HG02571 (cell line): ENCODE data around the gene TTLL9.
"Not testable (repeated sequence)": the region's sequence is repeated elsewhere in the genome, so short reads cannot be mapped to it uniquely, and the experiment has no call there.

Experiments
- ATAC-seq: cut with Tn5 transposase; IDR thresholded peaks from one replicate; pipeline ENCODE4 v1.9.1; 2021; ENCODE audit warnings: mild to moderate bottlenecking, moderate library complexity; ENCODE audit not compliant: unreplicated experiment

TTLL9 gene

DNA sequence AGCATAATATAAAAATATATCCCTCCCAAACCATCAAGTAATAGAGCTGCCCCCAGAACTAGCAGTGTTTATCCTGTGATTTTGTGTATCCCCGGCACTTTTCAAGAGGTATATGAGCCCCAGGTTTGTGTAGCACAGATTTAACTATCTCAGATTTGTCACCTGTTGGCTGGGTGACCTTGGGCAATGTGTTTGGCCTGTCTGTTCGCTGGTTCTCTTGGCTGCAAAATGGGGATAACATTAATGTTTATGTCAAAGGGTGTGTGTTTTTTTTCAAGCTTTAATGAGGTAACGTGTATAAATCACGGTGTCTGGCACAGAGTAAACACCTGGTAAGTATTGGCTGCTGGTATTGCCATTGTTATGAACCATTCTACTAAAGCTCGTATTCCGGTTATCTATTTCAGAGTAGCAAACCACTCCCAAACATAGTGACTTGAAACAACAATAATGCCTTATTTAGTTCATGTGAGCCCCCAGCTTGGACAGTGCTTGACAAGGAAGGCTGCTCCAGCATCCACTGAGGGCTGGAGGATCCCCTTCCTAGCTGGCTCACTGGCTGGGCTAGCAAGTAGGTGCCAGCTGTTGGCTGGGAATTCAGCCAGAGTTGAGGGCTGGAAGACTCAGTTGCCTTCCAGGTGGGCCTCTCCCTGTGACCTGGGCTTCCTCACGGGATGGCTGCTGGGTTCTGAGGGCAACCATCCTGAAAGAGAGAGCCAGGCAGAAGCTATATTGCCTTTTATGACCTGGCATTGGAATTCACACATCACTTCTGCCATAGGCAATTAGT lies 45.3 kb downstream of the TTLL9 start:
- ATAC-seq, result no peak

- no peak for ATAC-seq
These were observed 46.3 kb downstream of the TTLL9 start for GRCh38 chr20:31916708-31917107.

DNA sequence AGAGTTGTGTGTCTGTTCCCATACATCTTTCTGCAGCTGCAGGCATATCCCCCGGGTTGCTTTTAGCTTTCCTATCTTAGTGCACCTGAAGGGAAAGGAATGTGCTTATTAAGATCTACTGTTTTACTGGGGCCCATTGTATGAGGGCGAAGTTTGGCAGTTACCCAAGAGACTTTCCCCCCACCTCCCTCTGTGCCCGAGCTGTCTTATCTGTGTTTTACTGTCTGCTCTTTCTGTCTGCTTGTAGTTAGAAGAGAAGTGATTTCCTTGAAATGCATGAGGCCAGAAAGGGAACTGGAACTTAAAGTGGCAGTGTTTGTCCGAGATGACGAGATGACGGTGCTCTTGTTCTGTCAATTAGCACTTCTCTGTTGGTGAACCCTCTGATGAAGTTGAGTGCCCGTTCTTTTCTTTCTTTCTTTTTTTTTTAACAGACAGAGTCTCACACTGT lies 47.6 kb downstream of the TTLL9 start:
- ATAC-seq, result not testable (repeated sequence)

GRCh38 chr20:31918466-31919105 lies 48.2 kb downstream of the TTLL9 start:
- no peak for ATAC-seq

- no peak for ATAC-seq
These were observed 49.1 kb downstream of the TTLL9 start for GRCh38 chr20:31919410-31920155.

DNA sequence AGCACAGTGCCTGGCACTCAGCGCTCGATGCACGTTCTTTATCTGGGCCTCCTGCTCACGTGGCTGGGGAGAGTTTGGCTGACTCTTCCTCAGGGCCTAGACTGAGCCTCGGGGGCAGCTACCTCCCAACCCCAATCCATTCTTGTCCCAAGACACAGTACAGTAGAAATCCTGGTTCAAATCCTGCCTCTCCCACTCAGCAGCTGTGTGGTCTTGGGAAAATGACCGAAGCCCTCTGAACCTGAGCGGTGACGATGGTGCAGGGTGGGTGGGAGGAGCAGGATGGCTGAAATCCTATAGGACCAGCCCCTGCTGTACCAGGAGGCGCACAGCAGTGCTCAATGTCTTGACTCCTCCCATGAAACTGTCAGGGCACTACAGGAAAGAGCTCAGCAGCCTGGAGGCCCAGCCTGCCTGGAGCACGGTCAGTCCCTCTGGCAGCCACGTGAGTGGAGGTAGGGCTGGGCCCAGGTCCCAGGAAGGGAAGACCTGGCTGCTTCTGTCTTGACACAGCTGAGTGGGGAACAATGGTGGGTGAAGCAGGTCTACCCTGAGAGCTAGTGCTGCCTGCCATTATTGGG lies 49.9 kb downstream of the TTLL9 start:
- no peak for ATAC-seq

GRCh38 chr20:31921480-31921879 lies 51.0 kb downstream of the TTLL9 start:
- ATAC-seq, result not testable (repeated sequence)

DNA sequence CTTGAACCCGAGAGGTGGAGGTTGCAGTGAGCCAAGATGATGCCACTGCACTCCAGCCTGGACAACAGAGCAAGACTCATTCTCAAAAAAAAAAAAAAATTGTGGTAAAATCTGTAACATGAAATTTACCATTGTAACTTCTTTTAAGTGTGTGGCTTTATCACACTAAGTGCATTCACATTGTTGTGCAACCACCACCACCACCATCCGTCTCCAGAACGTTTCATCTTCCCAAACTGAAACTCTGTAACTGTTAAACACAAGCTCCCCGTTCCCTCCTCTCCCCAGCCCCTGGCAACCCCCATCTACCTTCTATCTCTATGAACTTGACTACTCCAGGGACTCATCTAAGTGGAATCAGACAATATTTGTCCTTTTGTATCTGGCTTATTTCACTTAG lies 51.7 kb downstream of the TTLL9 start:
- ATAC-seq, result no peak

DNA sequence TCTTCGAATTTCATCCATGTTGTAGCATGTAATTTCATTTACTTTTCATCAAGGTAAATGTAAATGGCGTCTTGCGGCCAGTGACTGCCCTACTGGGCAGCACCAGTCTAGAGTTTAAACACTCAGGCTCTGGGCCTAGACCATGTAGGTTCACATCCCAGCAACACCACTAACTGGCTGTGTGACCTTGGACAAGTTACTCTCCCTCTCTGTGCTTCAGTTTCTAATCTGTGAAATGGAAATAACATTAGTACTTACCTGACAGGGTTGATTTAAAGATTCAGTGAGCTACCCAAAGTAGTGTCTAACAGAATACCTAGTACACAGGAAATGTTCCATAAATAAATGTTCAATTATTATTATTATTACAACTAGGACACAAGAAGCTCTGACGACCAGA lies 52.2 kb downstream of the TTLL9 start:
- ATAC-seq, result no peak

DNA sequence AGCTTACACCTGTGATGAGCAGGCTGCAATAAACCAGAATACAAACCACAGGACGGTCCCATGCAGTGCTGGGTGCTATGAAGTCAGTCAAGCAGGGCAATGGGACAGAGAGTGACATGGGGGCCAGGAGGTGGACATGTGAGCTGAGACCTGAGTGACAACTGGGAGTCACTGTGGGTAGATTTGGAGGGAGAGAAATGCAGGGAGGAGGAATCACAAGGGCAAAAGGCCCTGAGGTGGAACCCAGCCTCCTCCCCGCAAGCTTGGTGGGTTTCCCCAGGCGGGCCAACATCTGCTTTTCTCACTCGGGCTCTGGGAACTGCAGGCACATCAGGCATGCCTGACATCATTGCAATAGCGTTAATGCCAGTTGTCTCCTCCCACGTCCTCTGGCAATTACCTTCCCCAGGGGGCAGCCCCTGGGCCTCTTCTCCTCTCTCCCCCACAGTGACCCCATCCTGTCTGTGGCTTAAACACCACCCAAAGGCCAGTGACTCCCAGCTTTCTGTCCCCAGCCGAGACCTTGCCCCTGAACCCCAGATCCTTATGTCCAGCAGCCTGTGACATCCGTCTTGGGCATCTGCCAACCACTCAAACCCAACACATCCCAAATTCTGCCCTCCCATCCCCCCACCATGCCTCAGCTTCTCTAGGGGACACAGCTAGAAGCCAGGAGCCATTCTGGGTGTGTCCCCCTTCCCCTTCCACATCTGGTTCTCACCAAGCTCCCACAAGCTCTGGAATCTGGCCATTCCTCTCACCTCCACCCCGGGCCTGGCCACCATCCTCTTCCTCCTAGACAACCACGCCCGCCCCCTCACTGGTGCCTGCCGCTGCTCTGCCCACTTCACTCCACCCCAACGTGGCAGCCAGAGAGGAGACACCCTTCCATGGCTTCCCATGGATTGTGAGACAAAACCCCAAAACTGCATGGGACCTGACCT lies 53.2 kb downstream of the TTLL9 start:
- ATAC-seq, result no peak

DNA sequence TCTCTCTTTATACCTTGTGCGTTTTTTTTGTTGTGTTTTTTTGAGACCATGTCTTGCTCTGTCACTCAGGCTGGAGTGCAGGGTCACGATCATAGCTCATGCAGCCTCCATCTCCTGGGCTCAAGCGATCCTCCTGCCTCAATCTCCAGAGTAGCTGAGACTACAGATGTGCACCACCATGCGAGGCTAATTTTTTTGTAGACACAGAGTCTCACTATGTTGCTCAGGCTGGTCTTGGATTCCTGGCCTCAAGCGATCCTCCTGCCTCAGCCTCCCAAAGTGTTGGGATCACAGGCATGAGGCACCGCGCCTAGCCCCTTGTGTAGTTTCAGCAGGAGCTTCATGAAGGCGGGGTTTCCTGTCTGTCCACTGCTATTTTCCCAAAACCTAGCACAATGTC lies 54.1 kb downstream of the TTLL9 start:
- no peak for ATAC-seq

DNA sequence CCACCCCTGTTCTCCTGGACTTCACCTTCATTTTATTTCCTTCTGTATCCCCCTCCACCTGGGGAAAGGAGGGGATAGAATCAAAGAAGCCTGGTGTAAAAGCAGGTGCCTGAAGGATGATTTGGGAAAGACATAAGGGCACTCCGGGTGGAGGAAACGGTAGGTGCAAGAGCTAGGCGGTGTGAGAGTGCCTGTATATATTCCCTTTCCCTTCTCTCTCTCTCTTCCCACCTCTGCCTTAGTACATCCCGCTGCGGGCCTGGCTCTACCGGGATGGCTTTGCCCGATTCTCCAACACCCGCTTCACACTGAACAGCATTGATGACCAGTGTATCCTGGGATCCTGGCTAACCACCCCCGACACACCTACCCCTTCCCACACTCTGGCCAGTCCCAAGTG lies 55.2 kb downstream of the TTLL9 start:
- ATAC-seq, result no peak

DNA sequence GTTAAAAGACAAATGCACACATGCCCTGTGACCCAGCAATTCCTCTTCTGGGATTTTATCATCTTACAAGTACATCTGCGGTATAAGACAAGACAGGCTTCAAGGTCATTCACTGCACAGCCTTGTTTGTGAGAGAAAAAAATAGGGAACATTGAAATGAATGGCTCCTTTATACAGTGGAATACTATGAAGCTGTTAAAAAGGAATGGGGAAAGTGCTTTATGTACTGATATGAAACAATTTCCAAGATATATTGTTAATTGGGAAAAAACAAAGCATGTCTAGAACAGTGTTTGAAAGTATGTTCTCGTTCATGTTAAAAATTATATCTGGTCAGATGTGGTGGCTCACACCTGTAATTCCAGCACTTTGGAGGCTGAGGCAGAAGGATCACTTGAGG lies 56.1 kb downstream of the TTLL9 start:
- ATAC-seq, result no peak

GRCh38 chr20:31927627-31928159 lies 57.3 kb downstream of the TTLL9 start:
- no peak for ATAC-seq

- ATAC-seq, result not testable (repeated sequence)
These were observed 59.2 kb downstream of the TTLL9 start for GRCh38 chr20:31929631-31930030.

DNA sequence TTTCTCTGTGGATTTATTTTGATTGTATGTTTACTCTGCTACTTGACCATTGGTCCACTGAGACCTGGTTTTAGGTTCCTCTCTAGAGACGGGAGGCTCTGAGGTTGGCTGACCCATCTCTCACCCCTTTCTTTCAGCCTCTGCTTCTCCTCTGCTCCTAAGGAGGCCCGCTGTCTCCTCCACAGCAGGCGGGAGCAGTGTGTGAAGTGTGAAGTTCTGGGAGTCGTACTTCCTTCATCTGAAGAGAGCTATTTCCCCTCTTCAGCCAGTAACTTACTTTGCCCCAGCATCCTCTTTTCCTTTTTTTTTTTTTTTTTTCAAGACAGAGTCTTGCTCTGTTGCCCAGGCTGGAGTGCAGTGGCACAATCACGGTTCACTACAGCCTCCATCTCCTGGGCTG lies 60.3 kb downstream of the TTLL9 start:
- ATAC-seq, result no peak

GRCh38 chr20:31933698-31934097 lies 63.3 kb downstream of the TTLL9 start:
- ATAC-seq, result no peak

GRCh38 chr20:31934491-31934890 lies 64.1 kb downstream of the TTLL9 start:
- ATAC-seq, result no peak

DNA sequence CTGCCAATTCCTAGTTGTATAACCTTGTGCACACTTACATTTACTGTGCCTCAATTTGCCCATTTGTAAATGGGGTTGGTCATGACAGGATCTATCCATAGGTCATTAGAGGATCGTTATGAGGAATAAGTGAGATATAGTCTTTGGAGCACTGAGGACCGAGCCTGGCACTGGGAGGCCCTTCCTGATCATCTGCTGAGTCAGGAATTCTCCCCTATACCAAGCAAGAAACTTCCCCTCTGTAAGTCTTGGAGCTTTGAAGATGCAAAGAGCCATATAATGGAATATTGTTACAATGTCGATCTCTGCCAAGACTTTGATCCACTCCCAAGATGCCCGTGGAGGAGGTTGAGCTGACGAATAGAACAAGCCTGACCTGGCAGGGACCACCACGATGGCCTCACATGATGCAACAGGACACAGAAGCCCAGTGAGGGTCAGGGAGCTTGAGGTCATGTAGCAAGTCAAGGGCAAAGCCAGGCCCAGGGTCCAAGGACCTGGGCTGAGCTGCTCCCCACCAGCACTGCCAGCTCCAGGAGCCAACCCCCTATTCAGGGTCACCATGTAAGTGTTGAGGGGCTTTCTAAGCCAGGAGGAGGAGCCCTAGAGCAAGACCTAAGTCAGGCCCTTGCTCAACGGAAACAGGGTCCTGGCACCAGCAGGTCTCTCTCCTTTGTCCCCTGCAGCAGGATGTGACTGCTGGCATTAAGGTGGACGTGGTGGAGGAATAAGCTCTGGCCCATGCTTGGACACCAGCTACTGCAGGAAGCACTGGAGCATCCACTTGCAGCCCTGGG lies 64.7 kb downstream of the TTLL9 start:
- no peak for ATAC-seq
